MM.1S (cell line): Measurements from ENCODE around the gene LBHD1.
"Not testable (repeated sequence)": the region's sequence is repeated elsewhere in the genome, so short reads cannot be mapped to it uniquely, and the experiment has no call there.

ENCODE experiments used
- DNase-seq: peaks from one replicate; pipeline ENCODE4 v3.0.0-alpha.2; 2015
- H2AFZ ChIP-seq: fragments of 300-600 bp; sonication (generic); 2 replicates; pipeline ENCODE4 v1.6.0; 2016; ENCODE audit warnings: antibody characterized with exemption, low read length
- H3F3A ChIP-seq: fragments of 300-600 bp; sonication (generic); 2 replicates; pipeline ENCODE4 v1.6.1; 2016; ENCODE audit warnings: mild to moderate bottlenecking, antibody characterized with exemption, low read length, moderate library complexity, mixed read lengths; ENCODE audit not compliant: insufficient read depth
- H3K27ac ChIP-seq: fragments of 300-600 bp; sonication (generic); 2 replicates; pipeline ENCODE4 v1.5.1; 2016; ENCODE audit warnings: mild to moderate bottlenecking, low read length
- H3K27me3 ChIP-seq: fragments of 300-600 bp; sonication (generic); replicated peaks from 2 replicates; pipeline ENCODE4 v1.6.0; 2016; ENCODE audit warnings: low read length; ENCODE audit not compliant: insufficient read depth
- H3K36me3 ChIP-seq: fragments of 300-600 bp; sonication (generic); replicated peaks from 2 replicates; pipeline ENCODE4 v1.6.1; 2016; ENCODE audit warnings: mild to moderate bottlenecking, low read length, mixed read lengths; ENCODE audit not compliant: insufficient read depth
- H3K4me1 ChIP-seq: fragments of 300-600 bp; sonication (generic); 2 replicates; pipeline ENCODE4 v1.6.1; 2016; ENCODE audit warnings: low read length, mixed read lengths
- H3K4me2 ChIP-seq: fragments of 300-600 bp; sonication (generic); 2 replicates; pipeline ENCODE4 v1.6.0; 2016; ENCODE audit warnings: low read depth, low read length
- H3K4me3 ChIP-seq: fragments of 300-600 bp; sonication (generic); 2 replicates; pipeline ENCODE4 v1.5.1; 2016; ENCODE audit warnings: low read length, mixed read lengths
- H3K79me2 ChIP-seq: fragments of 300-600 bp; sonication (generic); 2 replicates; pipeline ENCODE4 v1.6.1; 2016; ENCODE audit warnings: mixed run types, low read length, mixed read lengths
- H3K9ac ChIP-seq: fragments of 300-600 bp; sonication (generic); 2 replicates; pipeline ENCODE4 v1.6.1; 2016; ENCODE audit warnings: low read length, mixed read lengths
- H3K9me2 ChIP-seq: fragments of 300-600 bp; sonication (generic); replicated peaks from 2 replicates; pipeline ENCODE4 v1.6.1; 2016; ENCODE audit warnings: mild to moderate bottlenecking, low read length, mixed read lengths; ENCODE audit not compliant: insufficient read depth
- H3K9me3 ChIP-seq: fragments of 300-600 bp; sonication (generic); replicated peaks from 2 replicates; pipeline ENCODE4 v1.6.1; 2016; ENCODE audit warnings: mild to moderate bottlenecking, low read length, mixed read lengths; ENCODE audit not compliant: insufficient read depth
- H4K20me1 ChIP-seq: fragments of 300-600 bp; sonication (generic); 2 replicates; pipeline ENCODE4 v1.6.1; 2016; ENCODE audit warnings: mild to moderate bottlenecking, low read length, moderate library complexity, mixed read lengths; ENCODE audit not compliant: insufficient read depth
- EZH2 ChIP-seq: fragments of 300-600 bp; sonication (generic); optimal IDR thresholded peaks from 2 replicates; pipeline ENCODE3; 2017; ENCODE audit warnings: low read depth, mild to moderate bottlenecking, antibody characterized with exemption, low read length, mixed read lengths
- EZH2phosphoT487 ChIP-seq: fragments of 300-600 bp; sonication (generic); IDR thresholded peaks from 2 replicates; pipeline ENCODE4 v1.6.1; 2018; ENCODE audit warnings: antibody characterized with exemption, low read length
- TF ChIP-seq, protein P1 (sequence below): fragments of 300-600 bp; sonication (generic); IDR thresholded peaks from 2 replicates; pipeline ENCODE4 v1.5.1; 2016; ENCODE audit warnings: antibody characterized with exemption, low read length, mixed read lengths

LBHD1 gene

DNA sequence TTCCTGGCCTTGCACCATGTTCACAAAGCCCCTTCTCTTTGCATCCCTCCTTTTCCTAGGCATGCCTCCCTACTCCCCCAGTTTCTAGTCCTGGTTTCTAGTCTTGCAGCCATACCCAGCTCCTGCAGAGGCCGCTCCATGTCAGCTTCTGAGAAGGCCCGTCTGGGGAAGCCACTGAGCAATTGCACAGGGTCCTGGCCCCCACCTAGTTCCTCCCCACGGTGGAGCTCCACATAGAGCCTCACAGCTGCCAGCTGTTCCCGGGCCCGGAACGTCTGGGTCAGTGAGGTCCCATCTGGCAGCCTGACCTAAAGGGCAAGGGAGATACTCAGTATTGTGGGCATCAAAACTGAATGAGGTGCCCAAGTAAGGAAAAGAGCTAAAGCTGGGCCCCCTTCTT lies 4.6 kb upstream of the LBHD1 start:
- DNase-seq, result no peak
- H3F3A ChIP-seq, result peaks cover 21% of the 10 kb centered on the region; the same call in 1 of the 2 replicates
- no peak overlapping the region for H2AFZ ChIP-seq
- H4K20me1 ChIP-seq, result no peaks in the 10 kb centered on the region
- TF ChIP-seq EZH2phosphoT487 (no peak), EZH2 (no peak)
- TF ChIP-seq, protein P1, sequence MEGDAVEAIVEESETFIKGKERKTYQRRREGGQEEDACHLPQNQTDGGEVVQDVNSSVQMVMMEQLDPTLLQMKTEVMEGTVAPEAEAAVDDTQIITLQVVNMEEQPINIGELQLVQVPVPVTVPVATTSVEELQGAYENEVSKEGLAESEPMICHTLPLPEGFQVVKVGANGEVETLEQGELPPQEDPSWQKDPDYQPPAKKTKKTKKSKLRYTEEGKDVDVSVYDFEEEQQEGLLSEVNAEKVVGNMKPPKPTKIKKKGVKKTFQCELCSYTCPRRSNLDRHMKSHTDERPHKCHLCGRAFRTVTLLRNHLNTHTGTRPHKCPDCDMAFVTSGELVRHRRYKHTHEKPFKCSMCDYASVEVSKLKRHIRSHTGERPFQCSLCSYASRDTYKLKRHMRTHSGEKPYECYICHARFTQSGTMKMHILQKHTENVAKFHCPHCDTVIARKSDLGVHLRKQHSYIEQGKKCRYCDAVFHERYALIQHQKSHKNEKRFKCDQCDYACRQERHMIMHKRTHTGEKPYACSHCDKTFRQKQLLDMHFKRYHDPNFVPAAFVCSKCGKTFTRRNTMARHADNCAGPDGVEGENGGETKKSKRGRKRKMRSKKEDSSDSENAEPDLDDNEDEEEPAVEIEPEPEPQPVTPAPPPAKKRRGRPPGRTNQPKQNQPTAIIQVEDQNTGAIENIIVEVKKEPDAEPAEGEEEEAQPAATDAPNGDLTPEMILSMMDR, result no peak
- H3K9ac ChIP-seq, result no peak overlapping the region
- H3K4me2 ChIP-seq, result no peak overlapping the region
- H3K27ac ChIP-seq, result no peak overlapping the region
- no peaks in the 10 kb centered on the region; the same call in none of the 2 replicates for H3K36me3 ChIP-seq
- peaks cover 61% of the 10 kb centered on the region for H3K79me2 ChIP-seq
- H3K4me1 ChIP-seq, result peaks cover 18% of the 10 kb centered on the region
- H3K9me2 ChIP-seq, result no peaks in the 10 kb centered on the region
- H3K9me3 ChIP-seq, result no peaks in the 10 kb centered on the region
- no peaks in the 10 kb centered on the region for H3K27me3 ChIP-seq
- H3K4me3 ChIP-seq, result no peak overlapping the region

DNA sequence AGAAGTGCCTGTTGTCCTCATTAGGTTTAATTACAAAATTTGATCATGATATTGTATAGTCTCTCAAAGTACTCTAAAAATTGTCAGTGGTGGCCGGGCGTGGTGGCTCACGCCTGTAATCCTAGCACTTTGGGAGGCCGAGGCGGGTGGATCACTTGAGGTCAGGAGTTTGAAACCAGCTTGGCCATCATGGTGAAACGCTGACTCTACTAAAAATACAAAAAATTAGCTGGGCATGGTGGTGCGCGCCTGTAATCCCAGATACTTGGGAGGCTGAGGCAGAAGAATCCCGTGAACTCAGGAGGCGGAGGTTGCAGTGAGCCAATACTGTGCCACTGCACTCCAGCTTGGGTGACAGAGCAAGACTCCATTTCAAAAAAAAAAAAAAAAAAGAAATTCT lies 3.3 kb upstream of the LBHD1 start:
- H2AFZ ChIP-seq, H3K36me3 ChIP-seq, H3K9me2 ChIP-seq, H3K27me3 ChIP-seq, H3K27ac ChIP-seq, H3K4me3 ChIP-seq, H3K9ac ChIP-seq, H4K20me1 ChIP-seq, H3K4me2 ChIP-seq, DNase-seq, H3K9me3 ChIP-seq: not testable (repeated sequence)
- Histone ChIP-seq H3F3A (peaks cover 22% of the 10 kb centered on the region; the same call in 1 of the 2 replicates), H3K4me1 (peaks cover 18% of the 10 kb centered on the region), H3K79me2 (peaks cover 71% of the 10 kb centered on the region)

DNA sequence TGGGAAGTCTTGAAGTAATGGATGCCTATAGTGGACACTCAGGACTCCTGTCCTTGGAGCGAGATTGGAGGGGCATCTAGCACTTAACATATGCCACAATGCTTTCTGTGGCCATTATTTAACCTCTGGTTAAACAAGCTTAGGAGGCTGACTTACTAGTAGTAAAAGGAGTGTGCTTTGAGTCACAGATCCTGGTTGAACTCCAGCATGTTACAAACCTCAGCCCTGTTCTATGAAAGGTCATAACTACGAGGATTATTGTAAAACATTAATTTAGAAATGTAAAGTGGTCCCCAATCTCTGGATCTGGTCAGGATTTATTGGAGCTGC lies 1.1 kb upstream of the LBHD1 start:
- no peaks in the 10 kb centered on the region for H4K20me1 ChIP-seq
- H3K4me1 ChIP-seq, result peaks cover 17% of the 10 kb centered on the region
- H3K27ac ChIP-seq, result no peak overlapping the region
- no peak overlapping the region for H2AFZ ChIP-seq
- TF ChIP-seq EZH2phosphoT487 (no peak), EZH2 (no peak)
- TF ChIP-seq, protein P1, result no peak
- H3K79me2 ChIP-seq, result peaks cover 60% of the 10 kb centered on the region
- H3F3A ChIP-seq, result peaks cover 33% of the 10 kb centered on the region
- no peaks in the 10 kb centered on the region for H3K9me3 ChIP-seq
- no peaks in the 10 kb centered on the region for H3K9me2 ChIP-seq
- H3K27me3 ChIP-seq, result no peaks in the 10 kb centered on the region
- H3K4me3 ChIP-seq, result no peak overlapping the region
- H3K4me2 ChIP-seq, result peak overlapping the region; percentile 83; the same call in 1 of the 2 replicates
- DNase-seq, result no peak
- H3K9ac ChIP-seq, result no peak overlapping the region
- H3K36me3 ChIP-seq, result no peaks in the 10 kb centered on the region; the same call in none of the 2 replicates

DNA sequence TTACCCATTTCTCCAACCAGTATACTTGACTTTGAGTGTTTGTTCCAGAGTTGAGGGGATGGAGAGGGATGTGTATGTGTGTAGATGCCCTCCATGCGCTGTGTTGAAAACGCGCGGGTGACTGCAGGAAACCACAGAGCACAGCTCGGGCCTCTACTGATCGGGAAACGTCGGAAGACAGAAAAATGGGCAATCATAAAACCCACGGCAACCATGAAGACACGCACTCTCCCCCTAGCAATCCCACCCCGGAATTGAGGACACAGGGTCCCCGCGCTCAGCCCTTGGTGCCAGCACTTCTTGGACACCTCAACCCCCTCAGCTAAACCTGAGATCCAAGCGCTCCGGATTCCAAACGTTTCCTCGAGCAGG lies 845 bp downstream of the LBHD1 start:
- TF ChIP-seq EZH2phosphoT487, result no peak
- TF ChIP-seq EZH2, result no peak
- TF ChIP-seq, protein P1, result no peak
- peak overlapping the region; percentile 87 for H2AFZ ChIP-seq
- H3K79me2 ChIP-seq, result peaks cover 57% of the 10 kb centered on the region
- peak overlapping the region; percentile 98 for H3K4me3 ChIP-seq
- H4K20me1 ChIP-seq, result no peaks in the 10 kb centered on the region
- no peak for DNase-seq
- peak overlapping the region; percentile 89 for H3K9ac ChIP-seq
- no peaks in the 10 kb centered on the region for H3K9me3 ChIP-seq
- peaks cover 42% of the 10 kb centered on the region for H3F3A ChIP-seq
- H3K4me2 ChIP-seq, result peak overlapping the region; percentile 83
- H3K4me1 ChIP-seq, result peaks cover 10% of the 10 kb centered on the region
- no peaks in the 10 kb centered on the region for H3K9me2 ChIP-seq
- H3K27ac ChIP-seq, result peak overlapping the region; percentile 65; the same call in 1 of the 2 replicates
- no peaks in the 10 kb centered on the region; the same call in 1 of the 2 replicates for H3K36me3 ChIP-seq
- no peaks in the 10 kb centered on the region for H3K27me3 ChIP-seq
